ENCODE data around the gene TAC1.

DNA sequence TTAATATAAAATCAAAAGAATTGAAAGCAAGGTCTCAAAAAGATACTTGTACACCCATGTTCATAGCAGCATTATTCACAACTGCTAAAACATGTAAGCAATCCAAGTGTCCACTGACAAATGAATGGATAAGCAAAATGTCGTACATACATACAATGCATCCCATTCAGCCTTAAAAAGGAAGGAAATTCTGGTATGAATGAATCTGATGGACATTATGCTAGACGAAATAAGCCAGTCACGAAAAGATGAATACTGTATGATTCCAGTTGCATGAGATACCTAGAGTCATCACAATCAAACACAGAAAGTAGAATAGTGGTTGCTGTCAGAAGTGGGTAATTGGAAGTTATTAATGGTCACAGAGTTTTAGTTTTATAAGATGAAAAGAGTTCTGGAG is 9.5 kb upstream of the TAC1 start:
- TF ChIP-seq ZNF830 (tag by site-specific recombination; IDR thresholded peaks at IDR 0.05; ENCODE audit: low read depth) = no peak
- TF ChIP-seq, protein P1, sequence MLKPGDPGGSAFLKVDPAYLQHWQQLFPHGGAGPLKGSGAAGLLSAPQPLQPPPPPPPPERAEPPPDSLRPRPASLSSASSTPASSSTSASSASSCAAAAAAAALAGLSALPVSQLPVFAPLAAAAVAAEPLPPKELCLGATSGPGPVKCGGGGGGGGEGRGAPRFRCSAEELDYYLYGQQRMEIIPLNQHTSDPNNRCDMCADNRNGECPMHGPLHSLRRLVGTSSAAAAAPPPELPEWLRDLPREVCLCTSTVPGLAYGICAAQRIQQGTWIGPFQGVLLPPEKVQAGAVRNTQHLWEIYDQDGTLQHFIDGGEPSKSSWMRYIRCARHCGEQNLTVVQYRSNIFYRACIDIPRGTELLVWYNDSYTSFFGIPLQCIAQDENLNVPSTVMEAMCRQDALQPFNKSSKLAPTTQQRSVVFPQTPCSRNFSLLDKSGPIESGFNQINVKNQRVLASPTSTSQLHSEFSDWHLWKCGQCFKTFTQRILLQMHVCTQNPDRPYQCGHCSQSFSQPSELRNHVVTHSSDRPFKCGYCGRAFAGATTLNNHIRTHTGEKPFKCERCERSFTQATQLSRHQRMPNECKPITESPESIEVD (tag by site-specific recombination; IDR thresholded peaks at IDR 0.05) = no peak
- TF ChIP-seq, protein P2, sequence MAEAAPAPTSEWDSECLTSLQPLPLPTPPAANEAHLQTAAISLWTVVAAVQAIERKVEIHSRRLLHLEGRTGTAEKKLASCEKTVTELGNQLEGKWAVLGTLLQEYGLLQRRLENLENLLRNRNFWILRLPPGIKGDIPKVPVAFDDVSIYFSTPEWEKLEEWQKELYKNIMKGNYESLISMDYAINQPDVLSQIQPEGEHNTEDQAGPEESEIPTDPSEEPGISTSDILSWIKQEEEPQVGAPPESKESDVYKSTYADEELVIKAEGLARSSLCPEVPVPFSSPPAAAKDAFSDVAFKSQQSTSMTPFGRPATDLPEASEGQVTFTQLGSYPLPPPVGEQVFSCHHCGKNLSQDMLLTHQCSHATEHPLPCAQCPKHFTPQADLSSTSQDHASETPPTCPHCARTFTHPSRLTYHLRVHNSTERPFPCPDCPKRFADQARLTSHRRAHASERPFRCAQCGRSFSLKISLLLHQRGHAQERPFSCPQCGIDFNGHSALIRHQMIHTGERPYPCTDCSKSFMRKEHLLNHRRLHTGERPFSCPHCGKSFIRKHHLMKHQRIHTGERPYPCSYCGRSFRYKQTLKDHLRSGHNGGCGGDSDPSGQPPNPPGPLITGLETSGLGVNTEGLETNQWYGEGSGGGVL (tag by site-specific recombination; IDR thresholded peaks at IDR 0.05) = no peak
- TF ChIP-seq, protein P3, sequence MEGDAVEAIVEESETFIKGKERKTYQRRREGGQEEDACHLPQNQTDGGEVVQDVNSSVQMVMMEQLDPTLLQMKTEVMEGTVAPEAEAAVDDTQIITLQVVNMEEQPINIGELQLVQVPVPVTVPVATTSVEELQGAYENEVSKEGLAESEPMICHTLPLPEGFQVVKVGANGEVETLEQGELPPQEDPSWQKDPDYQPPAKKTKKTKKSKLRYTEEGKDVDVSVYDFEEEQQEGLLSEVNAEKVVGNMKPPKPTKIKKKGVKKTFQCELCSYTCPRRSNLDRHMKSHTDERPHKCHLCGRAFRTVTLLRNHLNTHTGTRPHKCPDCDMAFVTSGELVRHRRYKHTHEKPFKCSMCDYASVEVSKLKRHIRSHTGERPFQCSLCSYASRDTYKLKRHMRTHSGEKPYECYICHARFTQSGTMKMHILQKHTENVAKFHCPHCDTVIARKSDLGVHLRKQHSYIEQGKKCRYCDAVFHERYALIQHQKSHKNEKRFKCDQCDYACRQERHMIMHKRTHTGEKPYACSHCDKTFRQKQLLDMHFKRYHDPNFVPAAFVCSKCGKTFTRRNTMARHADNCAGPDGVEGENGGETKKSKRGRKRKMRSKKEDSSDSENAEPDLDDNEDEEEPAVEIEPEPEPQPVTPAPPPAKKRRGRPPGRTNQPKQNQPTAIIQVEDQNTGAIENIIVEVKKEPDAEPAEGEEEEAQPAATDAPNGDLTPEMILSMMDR (tag by site-specific recombination; IDR thresholded peaks at IDR 0.05) = no peak
- TF ChIP-seq ZNF354C (tag by site-specific recombination; IDR thresholded peaks at IDR 0.05; ENCODE audit: borderline replicate concordance, low read depth) = no peak
- no peak for TF ChIP-seq TCF7L2 (IDR thresholded peaks at IDR 0.05; ENCODE audit: borderline replicate concordance, low read depth, low read length)

All from HEK293 (cell line).